ENCODE measurements around the gene ABHD16A.

The ABHD16A gene

GRCh38 chr6:31723245-31723979 lies 20.3 kb upstream of the ABHD16A start, which contains the start of gene MPIG6B:
TSS of gene MPIG6B (plus strand) at chr6:31723373. CDS start at chr6:31723384, 11 bp downstream.
- H3K4me3 ChIP-seq (ENCODE audit: low read length): no peak within 1 kb of the TSS
- peaks cover 3% of the 10 kb centered on the region for H3F3A ChIP-seq (ENCODE audit: control insufficient read depth, insufficient read depth)
- H3K9me3 ChIP-seq (ENCODE audit: control insufficient read depth, insufficient read depth, low read length): no peaks in the 10 kb centered on the region
- H3K79me2 ChIP-seq (ENCODE audit: control insufficient read depth, low read length): no peaks in the 10 kb centered on the region
- H3K27me3 ChIP-seq (ENCODE audit: control insufficient read depth, low read length): peaks cover 10% of the 10 kb centered on the region; the same call in 1 of the 2 replicates
- peaks cover 18% of the 10 kb centered on the region for H3K4me1 ChIP-seq (ENCODE audit: control insufficient read depth, low read length)
- no peak within 1 kb of the TSS for H3K27ac ChIP-seq (ENCODE audit: low read depth, low read length)
- no peak within 1 kb of the TSS for H3K4me2 ChIP-seq (ENCODE audit: low read length)
- no peaks in the 10 kb centered on the region for H3K9me2 ChIP-seq (replicated peaks; ENCODE audit: control insufficient read depth, low read length)
- H4K20me1 ChIP-seq (ENCODE audit: control insufficient read depth, insufficient read depth, low read depth, low read length): no peaks in the 10 kb centered on the region
- TF ChIP-seq CTCF (IDR thresholded peaks at IDR 0.05; ENCODE audit: low read depth, low read length, poor library complexity, severe bottlenecking) (no peak), EZH2phosphoT487 (IDR thresholded peaks at IDR 0.05; ENCODE audit: borderline replicate concordance, low read length) (no peak)
- H3K36me3 ChIP-seq (ENCODE audit: control insufficient read depth, low read length): peaks cover 16% of the 10 kb centered on the region

DNA sequence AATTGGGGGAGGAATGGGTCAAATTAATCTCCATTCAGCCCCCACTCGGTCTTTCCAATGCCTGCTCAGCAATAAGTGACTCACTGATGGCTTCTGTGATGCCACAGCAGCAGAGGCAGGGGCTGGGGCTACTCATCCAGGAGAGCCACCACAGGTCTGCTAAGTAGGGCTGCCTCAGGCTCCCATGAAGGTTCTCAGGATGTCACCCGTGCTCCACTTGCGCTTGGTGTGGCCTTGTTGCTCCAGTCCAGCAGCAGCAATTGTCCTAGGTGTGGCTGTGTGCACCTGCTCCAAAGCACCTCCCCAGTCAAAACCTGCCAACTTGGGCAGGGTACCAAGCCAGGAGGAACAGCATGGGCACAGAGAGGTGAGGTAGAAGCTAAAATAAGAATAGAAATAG lies 19.0 kb upstream of the ABHD16A start:
- Histone ChIP-seq H3K4me2 (ENCODE audit: low read length) (no peak overlapping the region), H3K27me3 (ENCODE audit: control insufficient read depth, low read length) (peaks cover 10% of the 10 kb centered on the region; the same call in 1 of the 2 replicates), H3K79me2 (ENCODE audit: control insufficient read depth, low read length) (no peaks in the 10 kb centered on the region), H4K20me1 (ENCODE audit: control insufficient read depth, insufficient read depth, low read depth, low read length) (no peaks in the 10 kb centered on the region), H3K9me2 (replicated peaks; ENCODE audit: control insufficient read depth, low read length) (no peaks in the 10 kb centered on the region), H3K4me1 (ENCODE audit: control insufficient read depth, low read length) (peaks cover 5% of the 10 kb centered on the region), H3K4me3 (ENCODE audit: low read length) (no peak overlapping the region), H3K9me3 (ENCODE audit: control insufficient read depth, insufficient read depth, low read length) (no peaks in the 10 kb centered on the region), H3F3A (ENCODE audit: control insufficient read depth, insufficient read depth) (no peaks in the 10 kb centered on the region), H3K27ac (ENCODE audit: low read depth, low read length) (no peak overlapping the region), H3K36me3 (ENCODE audit: control insufficient read depth, low read length) (peaks cover 8% of the 10 kb centered on the region)
- TF ChIP-seq CTCF (IDR thresholded peaks at IDR 0.05; ENCODE audit: low read depth, low read length, poor library complexity, severe bottlenecking) (no peak), EZH2phosphoT487 (IDR thresholded peaks at IDR 0.05; ENCODE audit: borderline replicate concordance, low read length) (no peak)

- H3K9me2 ChIP-seq (replicated peaks; ENCODE audit: control insufficient read depth, low read length): no peaks in the 10 kb centered on the region
Measured at GRCh38 chr6:31721351-31722020, 18.4 kb upstream of the ABHD16A start, which contains the start of gene LY6G6C. TSS of gene LY6G6C (minus strand) at chr6:31721746. CDS start at chr6:31721679, 67 bp downstream.

More at GRCh38 chr6:31721351-31722020, 18.4 kb upstream of the ABHD16A start, which contains the start of gene LY6G6C:
- no peaks in the 10 kb centered on the region for H3K79me2 ChIP-seq (ENCODE audit: control insufficient read depth, low read length)
- peaks cover 3% of the 10 kb centered on the region for H3K36me3 ChIP-seq (ENCODE audit: control insufficient read depth, low read length)
- H3K4me3 ChIP-seq (ENCODE audit: low read length): no peak within 1 kb of the TSS
- no peaks in the 10 kb centered on the region for H3F3A ChIP-seq (ENCODE audit: control insufficient read depth, insufficient read depth)
- TF ChIP-seq CTCF (IDR thresholded peaks at IDR 0.05; ENCODE audit: low read depth, low read length, poor library complexity, severe bottlenecking): no peak
- TF ChIP-seq EZH2phosphoT487 (IDR thresholded peaks at IDR 0.05; ENCODE audit: borderline replicate concordance, low read length): no peak
- H3K4me1 ChIP-seq (ENCODE audit: control insufficient read depth, low read length): no peaks in the 10 kb centered on the region
- no peaks in the 10 kb centered on the region for H3K9me3 ChIP-seq (ENCODE audit: control insufficient read depth, insufficient read depth, low read length)
- no peak within 1 kb of the TSS for H3K4me2 ChIP-seq (ENCODE audit: low read length)
- peaks cover 10% of the 10 kb centered on the region; the same call in 1 of the 2 replicates for H3K27me3 ChIP-seq (ENCODE audit: control insufficient read depth, low read length)
- H4K20me1 ChIP-seq (ENCODE audit: control insufficient read depth, insufficient read depth, low read depth, low read length): no peaks in the 10 kb centered on the region
- no peak within 1 kb of the TSS for H3K27ac ChIP-seq (ENCODE audit: low read depth, low read length)
